DOHH2 (cell line): ENCODE measurements around the gene FAM3B.

Experiments used
- H3F3A ChIP-seq: fragments of 200-600 bp; sonication (generic), shearing (Covaris generic); 2 replicates; pipeline ENCODE4 v1.6.0; 2016; ENCODE audit warnings: antibody characterized with exemption, mild to moderate bottlenecking; ENCODE audit not compliant: control insufficient read depth, insufficient read depth
- H3K27ac ChIP-seq: fragments of 200-600 bp; sonication (generic); 2 replicates; pipeline ENCODE4 v1.5.1; 2014; ENCODE audit warnings: low read depth, mild to moderate bottlenecking, low read length, moderate library complexity
- H3K27me3 ChIP-seq: fragments of 200-600 bp; sonication (generic); 2 replicates; pipeline ENCODE4 v1.6.1; 2014; ENCODE audit warnings: mild to moderate bottlenecking, low read length, mixed read lengths; ENCODE audit not compliant: control insufficient read depth
- H3K36me3 ChIP-seq: fragments of 200-600 bp; sonication (generic); 2 replicates; pipeline ENCODE4 v1.6.1; 2014; ENCODE audit warnings: mild to moderate bottlenecking, low read length, moderate library complexity, mixed read lengths; ENCODE audit not compliant: control insufficient read depth
- H3K4me1 ChIP-seq: fragments of 200-600 bp; sonication (generic); 2 replicates; pipeline ENCODE4 v1.6.1; 2014; ENCODE audit warnings: mild to moderate bottlenecking, low read length, mixed read lengths; ENCODE audit not compliant: control insufficient read depth
- H3K4me2 ChIP-seq: fragments of 200-600 bp; sonication (generic); 2 replicates; pipeline ENCODE4 v1.6.0; 2014; ENCODE audit warnings: mild to moderate bottlenecking, low read length, moderate library complexity
- H3K4me3 ChIP-seq: fragments of 200-600 bp; sonication (generic); 2 replicates; pipeline ENCODE4 v1.5.1; 2014; ENCODE audit warnings: mild to moderate bottlenecking, low read length, mixed read lengths
- H3K79me2 ChIP-seq: fragments of 200-600 bp; sonication (generic); 2 replicates; pipeline ENCODE4 v1.6.1; 2014; ENCODE audit warnings: mild to moderate bottlenecking, low read length, mixed read lengths; ENCODE audit not compliant: control insufficient read depth
- H3K9me2 ChIP-seq: fragments of 200-600 bp; sonication (generic); replicated peaks from 2 replicates; pipeline ENCODE4 v1.6.1; 2014; ENCODE audit warnings: mild to moderate bottlenecking, low read length, mixed read lengths; ENCODE audit not compliant: control insufficient read depth
- H3K9me3 ChIP-seq: fragments of 200-600 bp; sonication (generic); 2 replicates; pipeline ENCODE4 v1.6.1; 2014; ENCODE audit warnings: antibody characterized with exemption, low read length, mixed read lengths; ENCODE audit not compliant: control insufficient read depth, insufficient read depth
- H4K20me1 ChIP-seq: fragments of 200-600 bp; sonication (generic); 2 replicates; pipeline ENCODE4 v1.6.0; 2014; ENCODE audit warnings: low read depth, mild to moderate bottlenecking, antibody characterized with exemption, low read length, moderate library complexity; ENCODE audit not compliant: control insufficient read depth, insufficient read depth
- CTCF ChIP-seq: fragments of 200-600 bp; sonication (generic); IDR thresholded peaks from one replicate; pipeline ENCODE4 v1.5.1; 2014; ENCODE audit warnings: antibody characterized with exemption, mild to moderate bottlenecking, low read depth, low read length; ENCODE audit not compliant: poor library complexity, severe bottlenecking
- EZH2phosphoT487 ChIP-seq: fragments of 200-600 bp; sonication (generic); IDR thresholded peaks from 2 replicates; pipeline ENCODE4 v1.6.1; 2017; ENCODE audit warnings: borderline replicate concordance, mild to moderate bottlenecking, antibody characterized with exemption, low read length, moderate library complexity, mixed read lengths

The FAM3B gene

GRCh38 chr21:41319273-41319672 lies 2.7 kb downstream of the FAM3B start:
- Histone ChIP-seq H3K4me2 (no peak overlapping the region), H3K4me3 (no peak overlapping the region)

GRCh38 chr21:41321211-41321907 lies 4.8 kb downstream of the FAM3B start:
- no peaks in the 10 kb centered on the region for H3K9me3 ChIP-seq
- no peaks in the 10 kb centered on the region for H3K9me2 ChIP-seq
- H3K36me3 ChIP-seq = no peaks in the 10 kb centered on the region
- H3K4me1 ChIP-seq = peaks cover 17% of the 10 kb centered on the region
- TF ChIP-seq EZH2phosphoT487 = no peak
- TF ChIP-seq CTCF = peak; percentile 30
- H3K79me2 ChIP-seq = no peaks in the 10 kb centered on the region
- peak overlapping the region; percentile 56 for H3K27ac ChIP-seq
- H3K4me3 ChIP-seq = no peak overlapping the region; the same call in 1 of the 2 replicates
- H4K20me1 ChIP-seq = no peaks in the 10 kb centered on the region
- H3K4me2 ChIP-seq = peak overlapping the region; percentile 37
- H3F3A ChIP-seq = no peaks in the 10 kb centered on the region
- no peaks in the 10 kb centered on the region for H3K27me3 ChIP-seq

More at GRCh38 chr21:41319273-41319672, 2.7 kb downstream of the FAM3B start:
- TF ChIP-seq EZH2phosphoT487 (no peak), CTCF (no peak)
- Histone ChIP-seq H3K9me2 (no peaks in the 10 kb centered on the region), H3K27me3 (no peaks in the 10 kb centered on the region), H3K36me3 (no peaks in the 10 kb centered on the region), H3K27ac (no peak overlapping the region), H3K4me1 (peaks cover 17% of the 10 kb centered on the region), H3K9me3 (no peaks in the 10 kb centered on the region), H3F3A (no peaks in the 10 kb centered on the region), H3K79me2 (no peaks in the 10 kb centered on the region), H4K20me1 (no peaks in the 10 kb centered on the region)

GRCh38 chr21:41321908-41322495 lies 5.4 kb downstream of the FAM3B start:
- Histone ChIP-seq H3K79me2 (no peaks in the 10 kb centered on the region), H3F3A (no peaks in the 10 kb centered on the region), H3K4me2 (peak overlapping the region; percentile 37), H3K27ac (peak overlapping the region; percentile 56), H3K4me1 (peaks cover 17% of the 10 kb centered on the region), H3K27me3 (no peaks in the 10 kb centered on the region), H3K36me3 (no peaks in the 10 kb centered on the region), H3K4me3 (no peak overlapping the region), H3K9me2 (no peaks in the 10 kb centered on the region), H3K9me3 (no peaks in the 10 kb centered on the region), H4K20me1 (no peaks in the 10 kb centered on the region)
- no peak for TF ChIP-seq EZH2phosphoT487
- TF ChIP-seq CTCF = no peak
